Brain microvascular endothelial cell (primary cell): Measurements from ENCODE around the gene POLD2.
A peak's percentile ranks its signal among the peaks of the same experiment; 100 is the strongest.

Experiments
- DNase-seq: peaks from one replicate; pipeline ENCODE4 v3.0.0-alpha.2; 2020
- H3K27ac ChIP-seq: fragments of 250-450 bp; sonication (Bioruptor Pico); 2 replicates; pipeline ENCODE4 v1.5.1; 2020; ENCODE audit warnings: mild to moderate bottlenecking, moderate library complexity
- H3K27me3 ChIP-seq: fragments of 250-450 bp; sonication (Bioruptor Pico); replicated peaks from 2 replicates; pipeline ENCODE4 v1.5.1; 2020; ENCODE audit warnings: mild to moderate bottlenecking
- H3K36me3 ChIP-seq: fragments of 250-450 bp; sonication (Bioruptor Pico); replicated peaks from 2 replicates; pipeline ENCODE4 v1.5.1; 2020; ENCODE audit warnings: mild to moderate bottlenecking
- H3K4me3 ChIP-seq: 2 replicates; pipeline ENCODE4 v1.5.1; 2011; ENCODE audit warnings: low read depth, mild to moderate bottlenecking, control low read depth, low read length, moderate library complexity
- in situ Hi-C: cut with HindIII; loops from 2 replicates; pipeline ENCODE4 v1.10.0; 2017; ENCODE audit warnings: low sequenced_read_pairs, low pct_ligation_motif_present
- TF ChIP-seq, protein P1 (sequence below): IDR thresholded peaks from 2 replicates; pipeline ENCODE4 v1.5.1; 2011; ENCODE audit warnings: low read depth, mild to moderate bottlenecking, moderate library complexity, low read length, control low read depth, inconsistent platforms; ENCODE audit errors: missing control alignments

Gene POLD2

DNA sequence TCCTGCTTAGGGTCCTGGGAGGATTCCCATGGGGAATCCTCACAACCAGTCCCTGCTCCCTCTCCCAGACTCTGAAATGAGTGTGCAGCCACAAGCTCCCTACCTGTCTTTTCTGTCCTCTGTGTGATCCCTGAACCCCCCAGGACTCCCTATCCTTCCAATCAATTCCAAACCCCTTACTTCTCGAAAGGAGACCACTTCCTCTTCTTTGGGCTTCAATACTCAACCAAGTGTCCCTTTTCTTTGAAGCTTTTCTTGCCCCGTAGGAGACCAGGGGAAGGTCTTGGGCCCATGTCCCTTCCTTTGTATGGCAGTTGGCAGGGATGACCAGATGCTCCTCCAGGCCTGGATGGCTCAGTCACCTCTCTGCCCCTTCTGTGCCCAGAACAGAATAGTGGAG lies 17.5 kb downstream of the POLD2 start:
- H3K36me3 ChIP-seq = peaks cover 8% of the 10 kb centered on the region
- no peak overlapping the region for H3K27ac ChIP-seq
- H3K4me3 ChIP-seq = peak overlapping the region; percentile 75

DNA sequence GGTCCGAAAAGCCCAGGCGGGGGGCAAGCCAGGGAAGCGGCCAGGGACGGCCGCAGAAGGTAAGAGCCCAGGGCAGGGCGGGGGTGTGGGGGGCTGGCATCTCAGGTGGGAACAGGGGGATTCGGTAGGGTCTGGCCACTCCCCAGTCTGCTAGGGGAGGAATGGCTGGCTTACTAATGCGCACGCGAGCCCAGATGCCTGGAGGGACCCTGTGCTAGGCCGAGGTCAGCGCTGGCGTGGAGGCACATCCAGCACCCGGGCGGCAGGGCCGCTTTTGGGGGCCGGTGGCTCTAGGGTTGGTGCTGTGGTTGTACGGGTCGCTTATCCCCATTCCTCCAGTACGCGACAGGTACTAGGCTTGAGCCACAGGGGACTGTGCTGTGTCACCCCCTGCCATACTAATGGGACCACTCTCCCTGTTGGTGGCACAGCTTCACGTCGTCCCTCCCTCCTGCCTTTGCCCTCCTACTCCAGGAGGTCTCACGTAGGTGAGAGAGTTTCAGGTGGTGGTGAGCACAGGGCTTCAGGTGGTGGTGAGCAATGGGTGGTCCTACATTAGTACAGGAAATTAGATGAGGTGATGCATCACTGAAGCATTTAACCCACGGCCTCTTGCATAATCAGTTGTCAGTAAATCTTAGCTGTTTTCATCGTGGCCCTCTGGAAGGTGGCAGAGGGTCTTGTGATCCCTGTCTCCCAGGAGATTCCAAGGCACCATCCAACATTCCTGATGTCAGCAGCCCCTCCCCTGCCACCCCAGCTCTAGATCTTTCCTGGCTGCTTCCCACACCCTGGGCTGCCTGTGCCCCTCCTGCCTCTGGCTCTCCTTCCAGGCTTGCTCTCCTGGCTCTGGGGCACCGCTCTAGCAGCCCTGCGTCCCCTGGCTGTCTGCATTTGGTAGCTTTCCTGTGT lies 18.2 kb downstream of the POLD2 start:
- no peak overlapping the region for H3K27ac ChIP-seq

More for the DNA sequence above, 17.5 kb downstream of the POLD2 start:
- DNase-seq = no peak
- TF ChIP-seq, protein P1, sequence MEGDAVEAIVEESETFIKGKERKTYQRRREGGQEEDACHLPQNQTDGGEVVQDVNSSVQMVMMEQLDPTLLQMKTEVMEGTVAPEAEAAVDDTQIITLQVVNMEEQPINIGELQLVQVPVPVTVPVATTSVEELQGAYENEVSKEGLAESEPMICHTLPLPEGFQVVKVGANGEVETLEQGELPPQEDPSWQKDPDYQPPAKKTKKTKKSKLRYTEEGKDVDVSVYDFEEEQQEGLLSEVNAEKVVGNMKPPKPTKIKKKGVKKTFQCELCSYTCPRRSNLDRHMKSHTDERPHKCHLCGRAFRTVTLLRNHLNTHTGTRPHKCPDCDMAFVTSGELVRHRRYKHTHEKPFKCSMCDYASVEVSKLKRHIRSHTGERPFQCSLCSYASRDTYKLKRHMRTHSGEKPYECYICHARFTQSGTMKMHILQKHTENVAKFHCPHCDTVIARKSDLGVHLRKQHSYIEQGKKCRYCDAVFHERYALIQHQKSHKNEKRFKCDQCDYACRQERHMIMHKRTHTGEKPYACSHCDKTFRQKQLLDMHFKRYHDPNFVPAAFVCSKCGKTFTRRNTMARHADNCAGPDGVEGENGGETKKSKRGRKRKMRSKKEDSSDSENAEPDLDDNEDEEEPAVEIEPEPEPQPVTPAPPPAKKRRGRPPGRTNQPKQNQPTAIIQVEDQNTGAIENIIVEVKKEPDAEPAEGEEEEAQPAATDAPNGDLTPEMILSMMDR = no peak
- H3K27me3 ChIP-seq = no peaks in the 10 kb centered on the region
- in situ Hi-C loops = no loop called here

DNA sequence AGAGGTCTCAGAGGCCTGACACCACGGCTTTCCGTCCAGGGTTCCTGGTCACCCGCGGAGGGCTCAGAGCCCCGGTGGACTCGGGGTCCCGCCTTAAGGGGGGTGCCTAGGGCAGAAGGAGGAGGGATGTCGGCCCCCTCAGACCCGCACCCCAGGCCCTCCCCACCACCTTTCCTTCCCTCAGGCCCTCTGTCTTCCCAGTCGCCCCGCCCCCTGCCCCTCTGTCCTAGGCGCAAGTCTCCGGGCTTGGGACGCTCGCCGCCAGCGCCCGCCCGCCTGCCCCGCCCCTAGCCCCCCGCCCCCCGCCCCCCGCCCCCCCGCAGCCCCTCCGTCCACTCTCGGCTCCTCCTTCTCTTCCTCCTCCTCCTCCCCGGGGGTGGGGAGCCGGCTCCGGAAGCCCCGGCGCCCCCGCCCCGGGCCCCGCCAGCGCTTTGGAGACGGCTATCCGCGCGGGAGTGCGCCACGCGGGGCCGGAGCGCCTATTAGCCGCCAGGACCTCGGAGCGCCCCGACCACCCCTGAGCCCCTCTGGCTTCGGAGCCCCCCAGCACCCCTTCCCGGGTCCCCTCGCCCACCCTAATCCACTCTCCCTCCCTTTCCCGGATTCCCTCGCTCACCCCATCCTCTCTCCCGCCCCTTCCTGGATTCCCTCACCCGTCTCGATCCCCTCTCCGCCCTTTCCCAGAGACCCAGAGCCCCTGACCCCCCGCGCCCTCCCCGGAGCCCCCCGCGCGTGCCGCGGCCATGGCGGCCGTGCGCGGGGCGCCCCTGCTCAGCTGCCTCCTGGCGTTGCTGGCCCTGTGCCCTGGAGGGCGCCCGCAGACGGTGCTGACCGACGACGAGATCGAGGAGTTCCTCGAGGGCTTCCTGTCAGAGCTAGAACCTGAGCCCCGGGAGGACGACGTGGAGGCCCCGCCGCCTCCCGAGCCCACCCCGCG lies 19.2 kb downstream of the POLD2 start, which contains the start of gene AEBP1:
Gene AEBP1 (plus strand): TSS at position 423 of the 937 bp plus-strand sequence. CDS start 321 bp downstream, at position 744.
- no peak for DNase-seq
- Histone ChIP-seq H3K36me3 (peaks cover 3% of the 10 kb centered on the region), H3K4me3 (peak within 1 kb of the TSS; percentile 75), H3K27ac (no peak within 1 kb of the TSS), H3K27me3 (no peaks in the 10 kb centered on the region)
- TF ChIP-seq, protein P1 = no peak
- in situ Hi-C loops = no loop called here

More for the DNA sequence above, 18.2 kb downstream of the POLD2 start:
- Histone ChIP-seq H3K27me3 (no peaks in the 10 kb centered on the region), H3K4me3 (peak overlapping the region; percentile 75), H3K36me3 (peaks cover 3% of the 10 kb centered on the region)
- TF ChIP-seq, protein P1 = peak; percentile 19
- DNase-seq = peak; percentile 34
- in situ Hi-C loops = no loop called here

DNA sequence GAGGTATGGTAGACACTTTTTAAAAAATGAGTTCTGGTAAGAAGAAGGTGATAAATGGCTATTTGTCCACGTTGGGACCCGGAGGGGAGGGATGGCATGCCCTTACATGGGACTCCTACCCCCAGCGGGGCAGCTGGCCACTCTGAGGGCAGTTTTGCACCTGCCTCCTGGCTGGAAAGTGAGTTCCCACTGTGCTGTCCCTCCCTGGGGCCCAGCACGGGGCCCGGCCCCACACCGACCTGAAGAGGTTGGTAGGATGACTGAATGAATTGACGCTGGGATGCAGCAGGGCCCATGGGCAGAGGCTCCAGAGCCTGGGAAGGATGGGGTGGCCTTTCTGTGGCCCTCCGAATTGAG lies 19.8 kb downstream of the POLD2 start:
- peaks cover 2% of the 10 kb centered on the region for H3K36me3 ChIP-seq
- no peaks in the 10 kb centered on the region for H3K27me3 ChIP-seq
- in situ Hi-C loops = no loop called here
- TF ChIP-seq, protein P1 = no peak
- DNase-seq = no peak
- no peak overlapping the region for H3K4me3 ChIP-seq
- no peak overlapping the region for H3K27ac ChIP-seq

DNA sequence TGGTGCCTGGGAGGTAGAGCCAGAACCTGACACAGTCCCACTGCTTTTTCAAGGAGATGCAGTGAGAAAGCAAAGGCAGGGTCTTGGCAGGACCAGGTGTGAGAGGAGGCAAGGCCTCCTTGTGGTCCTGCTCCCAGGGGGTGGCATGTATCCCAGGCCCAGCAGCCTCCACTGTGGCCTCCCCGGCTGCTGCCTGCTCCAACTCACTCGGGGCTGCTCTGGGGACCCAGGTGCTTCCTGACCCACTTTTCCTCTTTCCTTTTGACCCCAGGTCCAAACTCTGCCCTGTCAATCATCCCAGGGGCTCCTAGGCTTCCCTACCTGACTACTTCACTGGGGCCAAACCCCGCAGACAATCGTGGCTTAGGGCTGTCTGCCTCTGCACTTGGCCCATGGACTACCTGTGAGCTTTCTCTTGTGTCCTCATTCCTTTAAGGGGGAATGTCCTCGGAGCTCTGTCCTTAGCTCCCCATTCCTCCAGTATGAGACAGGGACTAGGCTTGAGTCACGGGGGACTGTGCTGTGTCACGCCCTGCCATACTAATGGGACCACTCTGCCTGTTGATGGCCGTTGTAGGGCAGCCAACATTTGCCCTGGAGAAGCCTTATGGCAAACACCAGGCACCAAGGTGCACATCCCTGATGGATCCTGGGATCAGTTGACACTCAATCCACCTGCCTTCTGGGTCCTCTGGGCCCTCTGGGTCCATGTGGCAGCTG lies 20.3 kb downstream of the POLD2 start:
- no peaks in the 10 kb centered on the region for H3K36me3 ChIP-seq
- no peak overlapping the region for H3K27ac ChIP-seq
- in situ Hi-C loops = no loop called here
- H3K4me3 ChIP-seq = no peak overlapping the region
- H3K27me3 ChIP-seq = no peaks in the 10 kb centered on the region
- DNase-seq = no peak
- TF ChIP-seq, protein P1 = no peak
